Bronchial smooth muscle cell (primary cell): ENCODE data around the gene ALOX15B. TPM values are rescaled to one million over a fixed set of nuclear protein-coding genes. Genes with fewer than 3 reads are reported as not detected.

Experiments used
- total RNA-seq: library from RNA; depleted of rRNA; stranded (reverse); fragments of >200 nt; gene quantifications from 2 replicates; pipeline ENCODE4 v1.2.1, GENCODE V29; 2014

The ALOX15B gene, protein sequence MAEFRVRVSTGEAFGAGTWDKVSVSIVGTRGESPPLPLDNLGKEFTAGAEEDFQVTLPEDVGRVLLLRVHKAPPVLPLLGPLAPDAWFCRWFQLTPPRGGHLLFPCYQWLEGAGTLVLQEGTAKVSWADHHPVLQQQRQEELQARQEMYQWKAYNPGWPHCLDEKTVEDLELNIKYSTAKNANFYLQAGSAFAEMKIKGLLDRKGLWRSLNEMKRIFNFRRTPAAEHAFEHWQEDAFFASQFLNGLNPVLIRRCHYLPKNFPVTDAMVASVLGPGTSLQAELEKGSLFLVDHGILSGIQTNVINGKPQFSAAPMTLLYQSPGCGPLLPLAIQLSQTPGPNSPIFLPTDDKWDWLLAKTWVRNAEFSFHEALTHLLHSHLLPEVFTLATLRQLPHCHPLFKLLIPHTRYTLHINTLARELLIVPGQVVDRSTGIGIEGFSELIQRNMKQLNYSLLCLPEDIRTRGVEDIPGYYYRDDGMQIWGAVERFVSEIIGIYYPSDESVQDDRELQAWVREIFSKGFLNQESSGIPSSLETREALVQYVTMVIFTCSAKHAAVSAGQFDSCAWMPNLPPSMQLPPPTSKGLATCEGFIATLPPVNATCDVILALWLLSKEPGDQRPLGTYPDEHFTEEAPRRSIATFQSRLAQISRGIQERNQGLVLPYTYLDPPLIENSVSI
- not detected in 2 replicates for total RNA-seq

GRCh38 chr17:8038954-8039610 lies at the start of gene ALOX15B:
ALOX15B (plus strand) TSS chr17:8039059; CDS start chr17:8039156, 97 bp downstream.

DNA sequence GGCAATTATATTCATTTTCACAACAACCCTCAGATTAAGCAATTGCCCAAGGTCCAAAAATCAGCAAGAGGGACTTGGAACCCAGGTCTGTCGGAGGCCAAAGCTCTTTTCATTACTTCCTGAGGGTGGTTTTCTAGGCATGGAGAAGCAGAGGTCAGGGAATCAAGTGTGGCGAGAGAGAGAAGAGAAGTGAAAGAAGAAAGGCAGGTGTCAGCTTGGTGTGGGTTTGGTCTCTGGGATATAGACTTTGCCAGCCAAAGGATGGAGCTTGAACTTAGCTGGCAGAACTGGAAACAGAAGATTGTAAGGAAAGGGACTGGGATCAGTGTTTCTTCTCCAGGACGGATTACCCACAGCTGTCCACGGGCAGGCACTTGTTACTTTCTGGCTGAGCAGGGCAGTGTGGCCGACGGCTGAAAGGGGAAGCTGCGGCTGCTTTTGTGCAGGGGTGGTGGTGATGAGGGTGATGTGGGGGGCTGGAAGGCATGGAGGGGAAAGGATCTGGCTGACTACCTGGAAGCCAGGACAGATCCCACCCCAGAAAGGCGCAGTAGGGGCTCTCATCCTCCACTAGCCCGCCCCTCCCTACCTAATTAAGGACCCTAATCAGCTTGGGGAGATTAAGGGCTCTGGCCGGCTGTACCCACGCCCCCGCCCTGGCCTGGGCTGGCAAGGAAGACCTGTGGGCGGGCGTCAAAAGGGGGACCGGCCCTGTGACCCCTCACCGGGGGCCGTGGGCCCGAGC lies 36.7 kb upstream of the ALOX15B start, which contains the start of gene GUCY2D:
Gene GUCY2D (plus strand): TSS at position 640 of the 745 bp plus-strand sequence. CDS start 433 bp downstream, outside the sequence.

DNA sequence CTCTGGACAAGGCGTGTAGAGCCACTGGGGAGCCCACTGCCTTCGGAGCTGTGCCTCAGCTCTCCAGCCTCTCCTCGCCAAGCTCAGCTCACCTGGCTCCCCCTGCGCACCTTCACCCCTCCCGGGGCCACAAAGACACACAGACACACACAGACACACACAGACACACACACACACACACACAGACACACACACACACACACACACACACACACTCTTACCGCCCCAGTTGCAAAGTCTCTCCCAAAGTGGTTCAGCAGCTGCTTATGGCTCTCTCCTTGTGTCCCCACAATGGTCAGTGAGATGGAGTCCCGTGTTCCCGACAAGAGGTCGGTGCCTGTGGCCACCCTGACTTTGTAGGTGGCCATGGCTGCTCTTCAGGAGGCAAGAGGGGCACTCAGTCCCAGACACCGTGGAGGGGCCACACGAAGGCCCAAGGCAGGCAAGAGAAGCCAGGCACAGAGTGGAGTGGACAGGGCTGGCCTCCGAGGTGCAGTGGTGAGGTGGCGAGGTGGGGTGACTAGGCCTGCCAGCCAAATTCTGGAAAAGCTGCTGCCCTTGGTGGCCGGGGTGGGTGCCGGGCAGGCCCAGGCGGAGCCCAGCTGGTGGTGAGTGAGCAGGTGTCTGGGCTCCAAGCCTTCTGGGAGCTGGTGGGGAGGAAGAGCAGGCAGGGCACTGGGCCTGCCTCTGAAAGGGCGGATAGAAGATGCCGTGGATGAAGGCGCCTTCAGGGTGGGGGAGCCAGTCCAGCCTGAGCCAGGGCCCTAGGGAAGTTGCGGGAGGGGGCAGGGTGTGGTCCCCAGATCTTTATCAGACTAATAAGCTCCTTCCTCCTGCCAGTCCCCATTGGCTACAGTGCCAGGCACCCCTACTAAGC lies 48.5 kb downstream of the ALOX15B start, which contains the start of gene ALOX12B:
Gene ALOX12B (minus strand): TSS at position 642 of the 877 bp plus-strand sequence. CDS start 274 bp downstream, at position 368.

Other genes starting within 250 kb of the ALOX15B start
- 5.2 and 7.7 TPM in 2 replicates for gene KDM6B, start 204.8 kb upstream of the ALOX15B start, total RNA-seq
- 0.16 and 0.26 TPM in 2 replicates for gene TMEM88, start 184.0 kb upstream of the ALOX15B start, total RNA-seq
- gene NAA38, start 181.5 kb upstream of the ALOX15B start, total RNA-seq: 84.8 and 149 TPM in 2 replicates
- 7.1 and 11.7 TPM in 2 replicates for gene CYB5D1, start 181.1 kb upstream of the ALOX15B start, total RNA-seq
- gene CHD3, start 150.3 kb upstream of the ALOX15B start, total RNA-seq: 229 and 439 TPM in 2 replicates
- 1.7 and 2.0 TPM in 2 replicates for gene RNF227, start 122.8 kb upstream of the ALOX15B start, total RNA-seq
- 0.26 and 0.47 TPM in 2 replicates for gene KCNAB3, start 109.2 kb upstream of the ALOX15B start, total RNA-seq
- 62.2 and 66.2 TPM in 2 replicates for gene TRAPPC1, start 107.1 kb upstream of the ALOX15B start, total RNA-seq
- gene CNTROB, start 106.9 kb upstream of the ALOX15B start, total RNA-seq: 17.0 and 21.2 TPM in 2 replicates
- gene GUCY2D, start 36.4 kb upstream of the ALOX15B start, total RNA-seq: under 0.01 and 0.09 TPM in 2 replicates
- not detected in 2 replicates for gene ALOX12B, start 48.7 kb downstream of the ALOX15B start, total RNA-seq
- under 0.01 TPM in 1 of 2 replicates, not detected in the other for gene ALOXE3, start 79.5 kb downstream of the ALOX15B start, total RNA-seq
- gene HES7, start 85.0 kb downstream of the ALOX15B start, total RNA-seq: not detected in 2 replicates
- 3.0 and 3.4 TPM in 2 replicates for gene PER1, start 113.3 kb downstream of the ALOX15B start, total RNA-seq
- 3.2 and 3.5 TPM in 2 replicates for gene VAMP2, start 123.9 kb downstream of the ALOX15B start, total RNA-seq
- 18.9 and 33.4 TPM in 2 replicates for gene TMEM107, start 137.3 kb downstream of the ALOX15B start, total RNA-seq
- gene BORCS6, start 151.1 kb downstream of the ALOX15B start, total RNA-seq: 5.3 and 6.8 TPM in 2 replicates
- gene AURKB, start 171.5 kb downstream of the ALOX15B start, total RNA-seq: 0.52 and 3.9 TPM in 2 replicates
- 2.0 and 2.8 TPM in 2 replicates for gene CTC1, start 209.0 kb downstream of the ALOX15B start, total RNA-seq
- 7.1 and 8.8 TPM in 2 replicates for gene PFAS, start 210.2 kb downstream of the ALOX15B start, total RNA-seq
- gene RANGRF, start 249.6 kb downstream of the ALOX15B start, total RNA-seq: 7.6 and 9.9 TPM in 2 replicates